Trophoblast cell (in vitro differentiated cells and primary cell): ENCODE measurements around the gene PDE6A.

Experiments
- DNase-seq, 2 donors: peaks; one replicate each; pipeline ENCODE4 v3.0.0-alpha.2; 2016
- H2AFZ ChIP-seq: 2 replicates; pipeline ENCODE4 v1.6.1; 2013; ENCODE audit warnings: low read length, moderate library complexity, mild to moderate bottlenecking; ENCODE audit not compliant: insufficient read depth, poor library complexity
- H2AK5ac ChIP-seq: 2 replicates; pipeline ENCODE4 v1.6.1; 2013; ENCODE audit warnings: mild to moderate bottlenecking, low read length
- H2BK120ac ChIP-seq: 2 replicates; pipeline ENCODE4 v1.6.1; 2013; ENCODE audit warnings: low read length, mild to moderate bottlenecking, moderate library complexity; ENCODE audit not compliant: insufficient read depth, poor library complexity
- H2BK12ac ChIP-seq: 2 replicates; pipeline ENCODE4 v1.6.1; 2013; ENCODE audit warnings: mild to moderate bottlenecking, low read length, moderate library complexity
- H2BK5ac ChIP-seq: 2 replicates; pipeline ENCODE4 v1.6.1; 2013; ENCODE audit warnings: low read length, low read depth, moderate library complexity, mild to moderate bottlenecking; ENCODE audit not compliant: poor library complexity
- H3K14ac ChIP-seq: 2 replicates; pipeline ENCODE4 v1.6.1; 2013; ENCODE audit warnings: mild to moderate bottlenecking, low read length
- H3K18ac ChIP-seq: 2 replicates; pipeline ENCODE4 v1.6.1; 2013; ENCODE audit warnings: mild to moderate bottlenecking, low read length
- H3K23ac ChIP-seq: 2 replicates; pipeline ENCODE4 v1.6.1; 2013; ENCODE audit warnings: low read length
- H3K27ac ChIP-seq: 2 replicates; pipeline ENCODE4 v1.5.1; 2013; ENCODE audit warnings: low read depth, mild to moderate bottlenecking, inconsistent platforms, low read length, moderate library complexity
- H3K27me3 ChIP-seq: 2 replicates; pipeline ENCODE4 v1.6.1; 2013; ENCODE audit warnings: inconsistent platforms, mild to moderate bottlenecking, low read length, moderate library complexity; ENCODE audit not compliant: insufficient read depth
- H3K36me3 ChIP-seq, 2 experiments: 1 replicate in 1 of 2; 2 replicates in 1 of 2; pipeline ENCODE4 v1.6.1; 2013; ENCODE audit warnings: low read length in 2 of 2, mild to moderate bottlenecking in 2 of 2, moderate library complexity in 1 of 2; ENCODE audit not compliant: insufficient read depth in 2 of 2, control insufficient read depth in 1 of 2
- H3K4ac ChIP-seq: 2 replicates; pipeline ENCODE4 v1.6.1; 2013; ENCODE audit warnings: low read depth, mild to moderate bottlenecking, low read length, moderate library complexity
- H3K4me1 ChIP-seq, 2 experiments: 1 replicate in 1 of 2; 2 replicates in 1 of 2; pipeline ENCODE4 v1.6.1; 2013; ENCODE audit warnings: low read length in 2 of 2, mild to moderate bottlenecking in 2 of 2, moderate library complexity in 1 of 2; ENCODE audit not compliant: insufficient read depth in 2 of 2, control insufficient read depth in 1 of 2
- H3K4me2 ChIP-seq: 2 replicates; pipeline ENCODE4 v1.6.1; 2013; ENCODE audit warnings: inconsistent platforms, mild to moderate bottlenecking, low read length, moderate library complexity
- H3K4me3 ChIP-seq: 2 replicates; pipeline ENCODE4 v1.5.1; 2013; ENCODE audit warnings: mild to moderate bottlenecking, low read depth, low read length, inconsistent platforms
- H3K79me1 ChIP-seq: one replicate; pipeline ENCODE4 v1.6.1; 2013; ENCODE audit warnings: low read length
- H3K79me2 ChIP-seq: 2 replicates; pipeline ENCODE4 v1.6.1; 2013; ENCODE audit warnings: low read length, mild to moderate bottlenecking; ENCODE audit not compliant: control insufficient read depth, insufficient read depth, poor library complexity
- H3K9ac ChIP-seq: 2 replicates; pipeline ENCODE4 v1.6.1; 2013; ENCODE audit warnings: mild to moderate bottlenecking, low read length
- H3K9me3 ChIP-seq: 2 replicates; pipeline ENCODE4 v1.6.1; 2013; ENCODE audit warnings: low read depth, mild to moderate bottlenecking, control low read depth, inconsistent platforms, low read length; ENCODE audit not compliant: insufficient read depth
- H4K12ac ChIP-seq: 2 replicates; pipeline ENCODE4 v1.6.1; 2013; ENCODE audit warnings: low read depth, mild to moderate bottlenecking, low read length, moderate library complexity
- H4K8ac ChIP-seq: 2 replicates; pipeline ENCODE4 v1.6.1; 2013; ENCODE audit warnings: low read depth, mild to moderate bottlenecking, low read length, moderate library complexity
- H4K91ac ChIP-seq: one replicate; pipeline ENCODE4 v1.6.1; 2013; ENCODE audit warnings: low read depth, mild to moderate bottlenecking, low read length, moderate library complexity
- WGBS: extraction: QIAGEN DNeasy Blood & Tissue Kit; methylation state at CpG from one replicate; pipeline ENCODE4 v1.1.7; 2013; ENCODE audit warnings: missing lambda C conversion rate; ENCODE audit not compliant: insufficient read length, insufficient coverage; ENCODE audit errors: extremely low coverage; 5-methylcytosine and 5-hydroxymethylcytosine counted together

The PDE6A gene

GRCh38 chr5:149857499-149857898 is 87.1 kb downstream of the PDE6A start:
- Histone ChIP-seq H3K4me1 (no peaks in the 10 kb centered on the region), H3K9ac (no peak overlapping the region), H3K18ac (no peak overlapping the region), H3K14ac (no peak overlapping the region), H2BK120ac (no peak overlapping the region), H4K91ac (no peak overlapping the region), H4K12ac (no peak overlapping the region), H3K27me3 (no peaks in the 10 kb centered on the region), H3K79me1 (no peaks in the 10 kb centered on the region), H3K4me2 (no peak overlapping the region), H3K79me2 (no peaks in the 10 kb centered on the region), H3K4me3 (no peak overlapping the region), H2AFZ (no peak overlapping the region), H3K36me3 (no peaks in the 10 kb centered on the region), H2AK5ac (no peak overlapping the region), H3K23ac (no peak overlapping the region), H2BK12ac (no peak overlapping the region), H3K27ac (no peak overlapping the region), H3K4ac (no peak overlapping the region), H3K9me3 (no peaks in the 10 kb centered on the region), H4K8ac (no peak overlapping the region), H2BK5ac (no peak overlapping the region)
- no peak for DNase-seq
- no CpG with 5 or more reads among the region's 4 CpGs for WGBS

GRCh38 chr5:149855366-149855765 is 89.2 kb downstream of the PDE6A start:
- Histone ChIP-seq H3K9ac (no peak overlapping the region), H2BK12ac (no peak overlapping the region), H4K12ac (no peak overlapping the region), H3K9me3 (no peaks in the 10 kb centered on the region), H3K36me3 (no peaks in the 10 kb centered on the region), H4K8ac (no peak overlapping the region), H3K4me1 (no peaks in the 10 kb centered on the region), H2AFZ (no peak overlapping the region), H3K4me2 (no peak overlapping the region), H3K18ac (no peak overlapping the region), H3K27me3 (no peaks in the 10 kb centered on the region), H3K23ac (no peak overlapping the region), H2BK5ac (no peak overlapping the region), H3K4me3 (no peak overlapping the region), H2AK5ac (no peak overlapping the region), H4K91ac (no peak overlapping the region), H3K27ac (no peak overlapping the region), H3K79me1 (no peaks in the 10 kb centered on the region), H3K4ac (no peak overlapping the region), H3K79me2 (no peaks in the 10 kb centered on the region), H3K14ac (no peak overlapping the region), H2BK120ac (no peak overlapping the region)
- DNase-seq, result no peak
- no CpG with 5 or more reads among the region's 4 CpGs for WGBS

GRCh38 chr5:149854866-149855265 is 89.7 kb downstream of the PDE6A start:
- Histone ChIP-seq H3K14ac (no peak overlapping the region), H2BK12ac (no peak overlapping the region), H3K18ac (no peak overlapping the region), H3K9ac (no peak overlapping the region), H3K27me3 (no peaks in the 10 kb centered on the region), H3K4me3 (no peak overlapping the region), H2AK5ac (no peak overlapping the region), H4K8ac (no peak overlapping the region), H3K9me3 (no peaks in the 10 kb centered on the region), H3K79me2 (no peaks in the 10 kb centered on the region), H2BK120ac (no peak overlapping the region), H3K36me3 (no peaks in the 10 kb centered on the region), H3K4me1 (no peaks in the 10 kb centered on the region), H3K4me2 (no peak overlapping the region), H2AFZ (no peak overlapping the region), H3K79me1 (no peaks in the 10 kb centered on the region), H2BK5ac (no peak overlapping the region), H4K91ac (no peak overlapping the region), H4K12ac (no peak overlapping the region), H3K4ac (no peak overlapping the region), H3K27ac (no peak overlapping the region), H3K23ac (no peak overlapping the region)
- DNase-seq, result no peak
- no CpG with 5 or more reads among the region's 3 CpGs for WGBS

- H3K9me3 ChIP-seq, result no peaks in the 10 kb centered on the region
- H4K12ac ChIP-seq, result no peak overlapping the region
- no peak overlapping the region for H2BK5ac ChIP-seq
- no peak overlapping the region for H2AFZ ChIP-seq
- H3K14ac ChIP-seq, result no peak overlapping the region
- H3K4ac ChIP-seq, result no peak overlapping the region
- H4K8ac ChIP-seq, result no peak overlapping the region
- H3K4me2 ChIP-seq, result no peak overlapping the region
- H3K4me1 ChIP-seq, result no peaks in the 10 kb centered on the region
- no peaks in the 10 kb centered on the region for H3K36me3 ChIP-seq
- H3K27ac ChIP-seq, result no peak overlapping the region
- no peaks in the 10 kb centered on the region for H3K79me1 ChIP-seq
- no peak for DNase-seq
- H4K91ac ChIP-seq, result no peak overlapping the region
- H2AK5ac ChIP-seq, result no peak overlapping the region
- no peak overlapping the region for H2BK12ac ChIP-seq
- H3K23ac ChIP-seq, result no peak overlapping the region
- H3K4me3 ChIP-seq, result no peak overlapping the region
- no CpG with 5 or more reads among the region's 3 CpGs for WGBS
- H3K79me2 ChIP-seq, result no peaks in the 10 kb centered on the region
- H2BK120ac ChIP-seq, result no peak overlapping the region
- H3K18ac ChIP-seq, result no peak overlapping the region
- H3K9ac ChIP-seq, result no peak overlapping the region
- H3K27me3 ChIP-seq, result no peaks in the 10 kb centered on the region
Measured at GRCh38 chr5:149853701-149854100, 90.9 kb downstream of the PDE6A start.

GRCh38 chr5:149853331-149853648 is 91.3 kb downstream of the PDE6A start:
- no peaks in the 10 kb centered on the region for H3K79me1 ChIP-seq
- H2BK5ac ChIP-seq, result no peak overlapping the region
- no peak overlapping the region for H4K12ac ChIP-seq
- H3K9me3 ChIP-seq, result no peaks in the 10 kb centered on the region
- WGBS, result no CpG with 5 or more reads among the region's 4 CpGs
- no peak overlapping the region for H2BK12ac ChIP-seq
- no peak overlapping the region for H2AFZ ChIP-seq
- no peak overlapping the region for H3K27ac ChIP-seq
- H3K36me3 ChIP-seq, result no peaks in the 10 kb centered on the region
- DNase-seq, result no peak
- H3K4me2 ChIP-seq, result no peak overlapping the region
- no peaks in the 10 kb centered on the region for H3K4me1 ChIP-seq
- H3K27me3 ChIP-seq, result no peaks in the 10 kb centered on the region
- no peak overlapping the region for H4K8ac ChIP-seq
- H3K79me2 ChIP-seq, result no peaks in the 10 kb centered on the region
- H3K18ac ChIP-seq, result no peak overlapping the region
- no peak overlapping the region for H3K4me3 ChIP-seq
- no peak overlapping the region for H4K91ac ChIP-seq
- no peak overlapping the region for H3K4ac ChIP-seq
- H2BK120ac ChIP-seq, result no peak overlapping the region
- H2AK5ac ChIP-seq, result no peak overlapping the region
- H3K23ac ChIP-seq, result no peak overlapping the region
- no peak overlapping the region for H3K14ac ChIP-seq
- no peak overlapping the region for H3K9ac ChIP-seq
